GM19351 (cell line): Measurements from ENCODE around the gene ZNF608.
A peak's percentile ranks its signal among the peaks of the same experiment; 100 is the strongest.

ENCODE experiments used
- ATAC-seq: cut with Tn5 transposase; IDR thresholded peaks from one replicate; pipeline ENCODE4 v1.9.1; 2021; ENCODE audit warnings: mild to moderate bottlenecking, moderate library complexity; ENCODE audit not compliant: unreplicated experiment

ZNF608 gene

GRCh38 chr5:124755565-124755964 lies 9.1 kb upstream of the ZNF608 start:
- no peak for ATAC-seq

- no peak for ATAC-seq
These were observed 8.6 kb upstream of the ZNF608 start for GRCh38 chr5:124755041-124755440.

- peak; percentile 74 for ATAC-seq
These were observed 7.9 kb upstream of the ZNF608 start for GRCh38 chr5:124754206-124754927.

- ATAC-seq: no peak
These were observed 6.6 kb upstream of the ZNF608 start for GRCh38 chr5:124752854-124753720.

- ATAC-seq: no peak
These were observed 4.6 kb upstream of the ZNF608 start for GRCh38 chr5:124751031-124751430.

- peak; percentile 78 for ATAC-seq
These were observed 2.5 kb upstream of the ZNF608 start for GRCh38 chr5:124748687-124749594.

- ATAC-seq: peak; percentile 49
These were observed 1.6 kb upstream of the ZNF608 start for GRCh38 chr5:124747791-124748686.

GRCh38 chr5:124746916-124747790 lies 714 bp upstream of the ZNF608 start:
- ATAC-seq: peak; percentile 18

GRCh38 chr5:124745007-124745927 lies 1.2 kb downstream of the ZNF608 start:
- ATAC-seq: no peak

- ATAC-seq: no peak
These were observed 2.1 kb downstream of the ZNF608 start for GRCh38 chr5:124744170-124744971.

GRCh38 chr5:124743602-124744169 lies 2.8 kb downstream of the ZNF608 start:
- peak; percentile 28 for ATAC-seq

- ATAC-seq: peak; percentile 33
These were observed 3.3 kb downstream of the ZNF608 start for GRCh38 chr5:124742983-124743601.

- ATAC-seq: no peak
These were observed 3.9 kb downstream of the ZNF608 start for GRCh38 chr5:124742521-124742920.

- ATAC-seq: no peak
These were observed 4.5 kb downstream of the ZNF608 start for GRCh38 chr5:124741711-124742496.

- ATAC-seq: no peak
These were observed 5.4 kb downstream of the ZNF608 start for GRCh38 chr5:124740991-124741583.
